ENCODE results near the gene RBM39.
A peak's percentile ranks its signal among the peaks of the same experiment; 100 is the strongest.
"Not testable (repeated sequence)": the region's sequence is repeated elsewhere in the genome, so short reads cannot be mapped to it uniquely, and the experiment has no call there.

Gene RBM39

GRCh38 chr20:35706591-35707529 is 35.2 kb downstream of the RBM39 start:
- not testable (repeated sequence) for FAIRE-seq; DNase-seq (ENCODE audit: low spot score)

- not testable (repeated sequence) for DNase-seq (ENCODE audit: low spot score); FAIRE-seq
Observed at GRCh38 chr20:35705894-35706293, 36.2 kb downstream of the RBM39 start.

GRCh38 chr20:35704514-35705261 is 37.4 kb downstream of the RBM39 start:
- DNase-seq (ENCODE audit: low spot score) (no peak), FAIRE-seq (no peak)

GRCh38 chr20:35702824-35703695 is 39.0 kb downstream of the RBM39 start:
- FAIRE-seq, result no peak
- DNase-seq (ENCODE audit: low spot score), result no peak

GRCh38 chr20:35702051-35702823 is 39.8 kb downstream of the RBM39 start:
- FAIRE-seq (no peak), DNase-seq (ENCODE audit: low spot score) (no peak)

GRCh38 chr20:35700625-35701148 is 41.4 kb downstream of the RBM39 start:
- FAIRE-seq (no peak), DNase-seq (ENCODE audit: low spot score) (no peak)

GRCh38 chr20:35699957-35700624 is 42.0 kb downstream of the RBM39 start:
- DNase-seq (ENCODE audit: low spot score) (no peak), FAIRE-seq (no peak)

- FAIRE-seq (no peak), DNase-seq (ENCODE audit: low spot score) (peak; percentile 72)
Observed at GRCh38 chr20:35699127-35699956, 42.7 kb downstream of the RBM39 start, which contains the start of the genes NFS1 and ROMO1. TSS of gene NFS1 (minus strand) at chr20:35699352. CDS start at chr20:35699288, 64 bp downstream. TSS of gene ROMO1 (plus strand) at chr20:35699405. CDS start at chr20:35699633, 228 bp downstream.

- DNase-seq (ENCODE audit: low spot score) (no peak), FAIRE-seq (no peak)
Observed at GRCh38 chr20:35698298-35699126, 43.5 kb downstream of the RBM39 start.

GRCh38 chr20:35697696-35698297 is 44.3 kb downstream of the RBM39 start:
- no peak for FAIRE-seq

GRCh38 chr20:35695978-35696377 is 46.1 kb downstream of the RBM39 start:
- no peak for DNase-seq (ENCODE audit: low spot score)
- no peak for FAIRE-seq

More at GRCh38 chr20:35697696-35698297, 44.3 kb downstream of the RBM39 start:
- DNase-seq (ENCODE audit: low spot score), result no peak

GRCh38 chr20:35695245-35695749 is 46.8 kb downstream of the RBM39 start:
- DNase-seq (ENCODE audit: low spot score) (no peak), FAIRE-seq (no peak)

GRCh38 chr20:35690265-35690664 is 51.8 kb downstream of the RBM39 start:
- DNase-seq (ENCODE audit: low spot score), result no peak
- no peak for FAIRE-seq

- DNase-seq (ENCODE audit: low spot score), result not testable (repeated sequence)
Observed at GRCh38 chr20:35686872-35687271, 55.2 kb downstream of the RBM39 start.

GRCh38 chr20:35685368-35685767 is 56.7 kb downstream of the RBM39 start:
- DNase-seq (ENCODE audit: low spot score); FAIRE-seq: not testable (repeated sequence)

More at GRCh38 chr20:35686872-35687271, 55.2 kb downstream of the RBM39 start:
- FAIRE-seq, result not testable (repeated sequence)

- FAIRE-seq (no peak), DNase-seq (ENCODE audit: low spot score) (no peak)
Observed at GRCh38 chr20:35681960-35682359, 60.1 kb downstream of the RBM39 start.

All from RCC 7860 (cell line).